Activated T-cell treated with anti-CD3 and anti-CD28 coated beads for 4 hours (primary cell): ENCODE data around the gene KCNJ11.

ENCODE experiments used
- DNase-seq: peaks from one replicate; pipeline ENCODE4 v3.0.0-alpha.2; 2020

KCNJ11 gene

GRCh38 chr11:17408026-17408425 lies 19.6 kb upstream of the KCNJ11 start:
- DNase-seq: no peak

GRCh38 chr11:17407575-17407974 lies 19.1 kb upstream of the KCNJ11 start:
- no peak for DNase-seq

GRCh38 chr11:17406818-17407149 lies 18.3 kb upstream of the KCNJ11 start:
- DNase-seq: no peak

- DNase-seq: no peak
These were observed 17.8 kb upstream of the KCNJ11 start for GRCh38 chr11:17406082-17406817.

GRCh38 chr11:17405232-17406005 lies 17.0 kb upstream of the KCNJ11 start:
- DNase-seq: no peak

- DNase-seq: no peak
These were observed 15.7 kb upstream of the KCNJ11 start for GRCh38 chr11:17403980-17404759.

GRCh38 chr11:17402486-17402885 lies 14.0 kb upstream of the KCNJ11 start:
- no peak for DNase-seq

GRCh38 chr11:17401841-17402240 lies 13.4 kb upstream of the KCNJ11 start:
- no peak for DNase-seq

GRCh38 chr11:17401316-17401715 lies 12.9 kb upstream of the KCNJ11 start:
- DNase-seq: no peak

- DNase-seq: no peak
These were observed 11.8 kb upstream of the KCNJ11 start for GRCh38 chr11:17400048-17400775.

GRCh38 chr11:17399236-17399635 lies 10.8 kb upstream of the KCNJ11 start:
- DNase-seq: no peak

- DNase-seq: no peak
These were observed 9.0 kb upstream of the KCNJ11 start for GRCh38 chr11:17397311-17398002.

- DNase-seq: no peak
These were observed 8.3 kb upstream of the KCNJ11 start for GRCh38 chr11:17396598-17397310.

GRCh38 chr11:17395978-17396377 lies 7.5 kb upstream of the KCNJ11 start:
- DNase-seq: no peak

- DNase-seq: no peak
These were observed 7.1 kb upstream of the KCNJ11 start for GRCh38 chr11:17395554-17395961.

GRCh38 chr11:17394743-17395390 lies 6.4 kb upstream of the KCNJ11 start:
- DNase-seq: no peak

- DNase-seq: no peak
These were observed 5.0 kb upstream of the KCNJ11 start for GRCh38 chr11:17393472-17393871.

GRCh38 chr11:17392872-17393271 lies 4.4 kb upstream of the KCNJ11 start:
- DNase-seq: no peak

- DNase-seq: no peak
These were observed 3.3 kb upstream of the KCNJ11 start for GRCh38 chr11:17391493-17392355.
